HL-60 (cell line): ENCODE data around the gene KLHL25.

Source experiments
- DNase-seq, 2 experiments: peaks; one replicate each; pipeline ENCODE4 v3.0.0-alpha.2; 2010 to 2020; ENCODE audit warnings: low read depth in 1 of 2, low spot score in 1 of 2
- H3K27ac ChIP-seq: fragments of 250-450 bp; sonication (Bioruptor Pico); replicated peaks from 2 replicates; pipeline ENCODE4 v1.5.1; 2020; ENCODE audit warnings: mild to moderate bottlenecking, moderate library complexity
- H3K27me3 ChIP-seq: fragments of 250-450 bp; sonication (Bioruptor Pico); 2 replicates; pipeline ENCODE4 v1.5.1; 2021; ENCODE audit warnings: mild to moderate bottlenecking, moderate library complexity; ENCODE audit not compliant: insufficient read depth, poor library complexity, severe bottlenecking
- H3K4me3 ChIP-seq: replicated peaks from 2 replicates; pipeline ENCODE4 v1.5.1; 2011; ENCODE audit warnings: mild to moderate bottlenecking, control low read depth, low read length; ENCODE audit not compliant: insufficient read depth
- CTCF ChIP-seq: IDR thresholded peaks from one replicate; pipeline ENCODE4 v1.5.1; 2011; ENCODE audit warnings: low read length, control low read depth, inconsistent platforms; ENCODE audit not compliant: insufficient read depth
- GABPA ChIP-seq: IDR thresholded peaks from 2 replicates; pipeline ENCODE4 v1.6.1; 2012; ENCODE audit warnings: low read depth
- POLR2AphosphoS5 ChIP-seq: IDR thresholded peaks from 2 replicates; pipeline ENCODE4 v1.6.1; 2012; ENCODE audit warnings: low read depth
- REST ChIP-seq: IDR thresholded peaks from 2 replicates; pipeline ENCODE4 v1.6.1; 2012; ENCODE audit warnings: low read depth; ENCODE audit not compliant: insufficient replicate concordance
- SPI1 ChIP-seq: IDR thresholded peaks from 2 replicates; pipeline ENCODE4 v1.6.1; 2012; ENCODE audit warnings: low read depth, mild to moderate bottlenecking, borderline replicate concordance

Gene KLHL25

GRCh38 chr15:85752124-85752475 is 42.6 kb downstream of the KLHL25 start:
- peak overlapping the region; percentile 32; the same call in 1 of the 2 replicates for H3K27ac ChIP-seq
- H3K4me3 ChIP-seq: no peak overlapping the region

GRCh38 chr15:85751291-85752123 is 43.2 kb downstream of the KLHL25 start:
- peak in 1 of 2 experiments; percentile 38 for DNase-seq
- TF ChIP-seq SPI1: peak; percentile 38; the same call in 1 of the 2 replicates
- no peak for TF ChIP-seq CTCF
- Histone ChIP-seq H3K27ac (peak overlapping the region; percentile 32), H3K27me3 (no peaks in the 10 kb centered on the region), H3K4me3 (no peak overlapping the region)

More at GRCh38 chr15:85752124-85752475, 42.6 kb downstream of the KLHL25 start:
- TF ChIP-seq POLR2AphosphoS5: no peak
- TF ChIP-seq CTCF: no peak
- no peak for TF ChIP-seq GABPA
- TF ChIP-seq SPI1: no peak
- TF ChIP-seq REST: no peak
- no peak for DNase-seq
- no peaks in the 10 kb centered on the region for H3K27me3 ChIP-seq

GRCh38 chr15:85750319-85751290 is 44.1 kb downstream of the KLHL25 start:
- no peaks in the 10 kb centered on the region for H3K27me3 ChIP-seq
- no peak overlapping the region for H3K4me3 ChIP-seq
- TF ChIP-seq GABPA (no peak), SPI1 (no peak), POLR2AphosphoS5 (0 out of 2 replicates have a peak, but pooled peaks have one; percentile 29)
- peak in 1 of 2 experiments; percentile 38 for DNase-seq
- H3K27ac ChIP-seq: peak overlapping the region; percentile 44

GRCh38 chr15:85749261-85750151 is 45.2 kb downstream of the KLHL25 start:
- Histone ChIP-seq H3K27me3 (no peaks in the 10 kb centered on the region), H3K27ac (peak overlapping the region; percentile 30), H3K4me3 (no peak overlapping the region)
- TF ChIP-seq CTCF: no peak
- TF ChIP-seq POLR2AphosphoS5: no peak
- TF ChIP-seq REST: no peak
- TF ChIP-seq GABPA: no peak
- TF ChIP-seq SPI1: no peak
- no peak for DNase-seq
